ENCODE measurements around the gene DRC7.

- TF ChIP-seq EZH2 (IDR thresholded peaks at IDR 0.05; ENCODE audit: low read length) (no peak), CTCF (optimal IDR thresholded peaks at IDR 0.05 in 1 of 3, IDR thresholded peaks at IDR 0.05 in 1 of 3, conservative IDR thresholded peaks at IDR 0.05 in 1 of 3; ENCODE audit: extremely low read depth in 1 of 3, insufficient read depth in 2 of 3, low read length in 3 of 3) (no peak)
These were observed 4.6 kb upstream of the DRC7 start for GRCh38 chr16:57689762-57690558.

All from keratinocyte (primary cell).